ENCODE results near the gene KIAA1586. TPM values are rescaled to one million over a fixed set of nuclear protein-coding genes. Genes with fewer than 3 reads are reported as not detected.

Gene KIAA1586
- total RNA-seq, 4 donors from 2014 or later = 2.2 to 5.1 (median 3.5) TPM

GRCh38 chr6:57013521-57013926 is 33.0 kb upstream of the KIAA1586 start:
- DNase-seq (ENCODE audit: low spot score in 2 of 2) = no peak
- WGBS, 2 donors = 24 to 25% methylated on average over 4 of the region's 4 CpGs
- H3K4me3 ChIP-seq (ENCODE audit: low read depth, poor library complexity, severe bottlenecking) = no peak overlapping the region
- intact Hi-C loops (cut with DNase I; ENCODE audit: low total_unique reads) = no loop called here
- TF ChIP-seq CTCF (IDR thresholded peaks at IDR 0.05) (no peak), POLR2A (IDR thresholded peaks at IDR 0.05) (no peak)

GRCh38 chr6:57017069-57017468 is 29.4 kb upstream of the KIAA1586 start:
- TF ChIP-seq CTCF (IDR thresholded peaks at IDR 0.05) = no peak
- TF ChIP-seq POLR2A (IDR thresholded peaks at IDR 0.05) = no peak
- DNase-seq (ENCODE audit: low spot score in 2 of 2) = no peak
- intact Hi-C loops (cut with DNase I; ENCODE audit: low total_unique reads) = no loop called here
- H3K4me3 ChIP-seq (ENCODE audit: low read depth, poor library complexity, severe bottlenecking) = no peak overlapping the region
- WGBS, 2 donors = 78 to 82% methylated on average over 3 of the region's 3 CpGs

GRCh38 chr6:57017841-57018240 is 28.7 kb upstream of the KIAA1586 start:
- TF ChIP-seq CTCF (IDR thresholded peaks at IDR 0.05) (no peak), POLR2A (IDR thresholded peaks at IDR 0.05) (no peak)
- no peak overlapping the region for H3K4me3 ChIP-seq (ENCODE audit: low read depth, poor library complexity, severe bottlenecking)
- no peak for DNase-seq (ENCODE audit: low spot score in 2 of 2)
- intact Hi-C loops (cut with DNase I; ENCODE audit: low total_unique reads) = no loop called here
- 80 to 88% methylated on average over 1 of the region's 1 CpG for WGBS, 2 donors

GRCh38 chr6:57019434-57019833 is 27.1 kb upstream of the KIAA1586 start:
- WGBS, 2 donors = 86 to 91% methylated on average over 4 of the region's 4 CpGs

GRCh38 chr6:57021086-57021720 is 25.3 kb upstream of the KIAA1586 start:
- DNase-seq (ENCODE audit: low spot score in 2 of 2) = no peak
- TF ChIP-seq CTCF (IDR thresholded peaks at IDR 0.05) (no peak), POLR2A (IDR thresholded peaks at IDR 0.05) (no peak)
- intact Hi-C loops (cut with DNase I; ENCODE audit: low total_unique reads) = no loop called here
- WGBS, 2 donors = 10 to 22% methylated on average over 1 of the region's 1 CpG
- H3K4me3 ChIP-seq (ENCODE audit: low read depth, poor library complexity, severe bottlenecking) = no peak overlapping the region

More at GRCh38 chr6:57019434-57019833, 27.1 kb upstream of the KIAA1586 start:
- no peak for DNase-seq (ENCODE audit: low spot score in 2 of 2)
- no peak overlapping the region for H3K4me3 ChIP-seq (ENCODE audit: low read depth, poor library complexity, severe bottlenecking)
- TF ChIP-seq CTCF (IDR thresholded peaks at IDR 0.05) (no peak), POLR2A (IDR thresholded peaks at IDR 0.05) (no peak)
- intact Hi-C loops (cut with DNase I; ENCODE audit: low total_unique reads) = no loop called here

- no peak for DNase-seq (ENCODE audit: low spot score in 2 of 2)
- H3K4me3 ChIP-seq (ENCODE audit: low read depth, poor library complexity, severe bottlenecking) = no peak overlapping the region
- 67 to 77% methylated on average over 2 of the region's 2 CpGs for WGBS, 2 donors
- TF ChIP-seq POLR2A (IDR thresholded peaks at IDR 0.05) = no peak
- TF ChIP-seq CTCF (IDR thresholded peaks at IDR 0.05) = no peak
- intact Hi-C loops (cut with DNase I; ENCODE audit: low total_unique reads) = no loop called here
Observed at GRCh38 chr6:57024321-57024720, 22.2 kb upstream of the KIAA1586 start.
